22Rv1 (cell line): ENCODE results near the gene TP53TG5.

Experiments
- CTCF ChIP-seq: fragments of 450-650 bp; IDR thresholded peaks from 2 replicates; pipeline ENCODE4 v1.5.1; 2017; ENCODE audit warnings: mild to moderate bottlenecking
- ZFX ChIP-seq: fragments of 450-650 bp; IDR thresholded peaks from 2 replicates; pipeline ENCODE4 v1.6.1; 2017; ENCODE audit warnings: antibody characterized with exemption, borderline replicate concordance

GRCh38 chr20:45363611-45364492, 14.3 kb downstream of the TP53TG5 start:
- TF ChIP-seq CTCF = no peak
- no peak for TF ChIP-seq ZFX
